HuH-7 (cell line): ENCODE measurements around the gene FPR2.
"Not testable (repeated sequence)": the region's sequence is repeated elsewhere in the genome, so short reads cannot be mapped to it uniquely, and the experiment has no call there.

ENCODE experiments used
- DNase-seq: peaks from one replicate; pipeline ENCODE4 v3.0.0; 2011; ENCODE audit warnings: low spot score

Gene FPR2

DNA sequence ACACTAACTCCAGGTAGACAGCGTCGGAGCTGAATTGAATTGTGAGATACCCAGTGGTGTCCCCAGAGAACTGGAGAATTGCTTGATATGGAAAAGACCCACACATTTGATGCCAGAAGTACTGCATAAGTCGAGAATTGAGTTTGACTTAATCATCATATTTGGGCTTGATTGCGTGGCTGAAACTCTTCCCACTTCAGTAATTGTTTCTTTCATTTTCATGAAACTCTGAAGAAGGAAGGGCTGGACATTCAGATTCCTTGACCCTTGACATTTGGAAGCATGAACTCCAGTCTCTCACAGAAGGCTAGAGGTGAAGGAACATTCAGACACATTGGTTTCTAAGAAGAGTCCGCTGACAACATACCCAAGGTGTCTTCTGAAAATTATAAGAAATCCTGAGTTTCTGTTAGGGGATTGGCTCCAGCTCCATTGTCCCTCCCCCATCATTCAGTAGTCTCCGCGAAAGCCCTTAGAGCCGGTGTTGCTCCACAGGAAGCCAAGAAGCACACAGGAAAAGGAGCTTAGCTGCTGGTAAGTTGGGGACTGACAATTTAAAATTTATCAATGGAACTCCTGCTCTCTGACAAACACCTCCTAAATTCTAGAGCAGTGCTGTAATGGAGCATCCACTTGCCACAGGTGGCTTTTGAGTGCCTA, at the start of gene FPR2:
Gene FPR2, plus strand, starts transcription at position 484 of the 660 bp plus-strand sequence. CDS start 7,479 bp downstream, outside the sequence.
- no peak for DNase-seq

DNA sequence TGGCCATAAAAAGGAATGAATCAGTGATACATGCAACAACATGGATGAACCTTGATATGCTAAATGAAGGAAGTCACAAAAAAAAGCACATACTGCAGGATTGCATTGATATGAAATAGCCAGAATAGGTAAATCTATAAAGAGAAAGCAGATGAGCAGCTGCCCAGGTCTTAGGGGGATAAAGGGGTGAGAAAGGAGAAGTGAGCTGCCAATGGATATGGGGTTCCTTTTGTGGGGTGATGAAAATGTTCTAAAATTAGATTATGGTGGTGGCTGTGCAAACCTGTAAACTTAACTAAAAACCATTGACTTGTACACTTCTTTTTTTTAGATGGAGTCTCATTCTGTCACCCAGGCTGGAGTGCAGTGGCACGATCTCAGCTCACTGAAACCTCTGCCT, 49.3 kb upstream of the FPR2 start:
- DNase-seq = no peak

DNA sequence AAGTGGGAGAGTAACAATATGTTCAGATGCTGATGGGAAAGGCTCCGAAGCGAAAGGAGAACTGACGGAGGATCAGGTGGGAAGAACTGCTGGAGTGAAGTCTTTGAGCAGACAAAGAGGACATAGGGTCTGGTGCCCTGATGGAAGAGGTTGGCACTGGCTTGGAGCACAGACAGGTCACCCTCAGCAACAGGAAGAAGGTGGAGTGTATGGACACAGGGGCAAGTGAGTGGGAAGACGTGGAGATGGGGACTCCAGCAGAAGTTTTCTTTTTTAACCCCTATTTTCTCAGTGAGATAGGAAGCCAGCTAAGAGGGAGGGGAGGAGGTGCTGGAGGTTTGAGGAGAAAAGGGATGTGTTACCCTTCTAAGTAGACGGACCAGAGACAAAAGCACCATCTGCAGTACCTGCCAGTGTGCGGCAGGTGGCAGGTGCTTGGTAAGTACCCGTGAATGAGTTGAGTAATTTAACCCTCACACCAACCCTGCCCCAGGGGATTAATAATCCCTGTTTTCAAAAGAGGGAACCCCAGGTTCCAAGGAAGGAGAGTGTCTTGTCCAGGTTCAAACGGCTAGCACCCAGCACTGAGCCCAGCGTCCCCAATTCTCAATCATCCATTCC, 48.4 kb upstream of the FPR2 start:
- DNase-seq = peak; percentile 59

DNA sequence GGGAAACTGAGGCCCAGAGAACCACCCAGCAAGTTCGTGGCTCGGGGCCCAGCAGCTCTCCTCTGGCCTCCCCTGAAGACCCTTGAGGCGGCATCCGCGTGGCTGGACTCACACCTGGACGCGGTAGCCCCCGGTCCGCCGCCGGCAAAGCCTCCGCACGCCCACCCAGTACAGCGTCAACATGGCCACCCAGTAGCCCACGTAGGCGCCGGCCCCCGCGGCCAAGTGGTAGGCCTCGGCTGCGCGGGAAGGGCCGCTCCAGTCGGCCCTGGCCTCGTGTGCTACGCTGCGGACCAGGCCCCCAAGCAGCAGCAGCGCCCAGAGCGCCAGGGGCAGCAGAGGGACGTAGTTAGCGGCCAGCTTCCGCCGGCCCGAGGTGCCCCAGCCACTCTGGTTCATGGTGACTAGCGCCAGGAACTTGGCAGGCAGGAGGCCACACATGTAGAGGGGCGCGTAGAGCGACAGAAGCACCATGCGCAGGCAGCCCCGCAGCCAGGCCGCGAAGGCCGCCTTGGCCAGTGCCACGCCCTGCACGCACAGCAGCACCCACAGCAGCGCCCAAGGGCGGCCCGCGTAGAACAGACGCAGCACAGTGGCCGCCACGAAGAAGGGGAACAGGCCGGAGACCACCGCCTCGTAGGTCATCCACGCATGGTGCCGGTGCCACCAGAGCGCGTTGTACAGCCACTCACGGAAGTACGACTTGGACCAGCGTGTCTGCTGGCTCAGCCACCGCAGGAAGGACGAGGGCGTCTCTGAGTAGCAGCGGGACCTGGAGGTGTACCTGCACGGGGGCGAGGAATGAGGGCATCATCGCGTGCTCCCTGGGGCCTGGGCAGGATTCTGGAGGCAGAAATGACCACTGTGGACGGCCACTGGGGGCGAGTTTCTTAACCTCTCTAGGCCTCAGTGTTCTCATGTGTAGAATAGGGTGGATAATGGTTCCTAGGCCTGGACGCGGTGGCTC, 47.4 kb upstream of the FPR2 start:
- DNase-seq = no peak

- no peak for DNase-seq
Observed at GRCh38 chr19:51714848-51715247, 46.1 kb upstream of the FPR2 start.

DNA sequence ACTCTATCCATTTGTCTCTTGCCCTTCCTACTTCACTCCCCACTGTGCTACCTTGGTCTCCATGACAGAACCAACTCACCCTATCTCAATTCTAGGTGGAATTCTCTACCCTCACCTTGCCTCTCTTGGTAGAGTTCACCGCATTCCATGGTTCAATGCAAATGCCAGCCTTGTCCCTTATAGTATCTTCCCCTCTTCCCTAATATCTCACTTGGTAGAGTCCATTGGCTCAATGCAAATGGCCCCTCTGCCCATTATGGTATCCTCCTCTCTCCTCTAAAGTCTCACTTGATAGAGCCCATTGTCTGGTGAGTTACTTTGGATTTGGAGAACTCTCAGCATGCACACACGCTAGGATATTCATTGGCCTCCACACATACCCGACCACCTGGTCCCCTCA, 45.1 kb upstream of the FPR2 start:
- no peak for DNase-seq

DNA sequence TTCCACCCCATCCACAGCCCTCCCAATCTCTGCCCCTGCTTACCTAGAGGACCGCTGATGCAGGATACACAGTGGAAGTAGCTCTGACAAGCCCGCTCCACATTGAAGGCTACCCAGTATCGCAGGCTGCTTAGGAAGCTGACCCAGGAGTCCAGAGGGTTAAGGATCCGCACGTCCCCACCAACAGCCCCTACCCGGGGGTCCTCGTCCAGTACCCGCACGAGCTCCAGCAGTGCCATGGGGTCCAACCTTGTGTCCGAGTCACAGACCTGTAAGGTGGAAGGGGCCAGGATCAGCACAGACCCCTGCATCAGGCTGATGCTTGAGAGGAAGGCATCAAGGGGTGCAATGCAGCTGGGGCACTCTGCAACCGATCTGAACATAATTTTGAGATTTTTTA, 44.1 kb upstream of the FPR2 start:
- no peak for DNase-seq

DNA sequence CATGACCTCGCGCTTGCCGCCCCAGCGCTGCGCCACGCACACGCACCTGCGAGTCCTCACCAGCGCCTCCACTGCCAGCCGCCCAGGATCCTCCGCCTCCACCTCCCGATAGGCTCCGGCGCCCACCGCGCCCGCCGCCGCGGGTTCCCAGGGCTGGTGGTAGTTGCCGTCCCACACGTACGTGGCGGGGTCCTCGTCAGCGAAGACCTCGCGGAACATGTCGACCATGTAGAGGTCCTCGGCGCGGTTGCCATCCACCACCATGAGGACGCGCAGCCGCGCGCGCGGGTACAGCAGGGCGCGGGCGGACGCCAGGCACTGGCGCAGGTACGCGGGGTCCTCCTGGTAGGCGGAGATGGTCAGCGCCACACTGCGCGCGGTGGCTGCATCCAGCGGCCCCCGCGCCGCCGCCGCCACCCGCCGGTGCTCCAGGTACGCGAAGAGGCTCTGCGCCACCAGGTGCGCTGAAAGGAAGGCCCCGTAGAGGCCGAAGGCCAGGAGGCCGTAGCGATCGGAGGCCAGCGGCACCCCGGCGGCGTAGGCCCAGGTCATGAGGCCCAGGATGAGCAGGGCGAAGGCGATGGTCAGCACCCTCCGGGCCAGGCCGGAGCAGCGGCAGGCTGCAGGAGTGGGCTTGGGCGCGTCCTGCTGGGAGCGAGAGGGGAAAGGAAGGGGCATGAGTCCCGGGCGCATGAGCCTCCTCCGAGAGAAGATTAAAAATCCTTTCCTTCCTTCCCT, 41.6 kb upstream of the FPR2 start:
- DNase-seq = no peak

- DNase-seq = no peak
Observed at GRCh38 chr19:51721905-51722304, 39.1 kb upstream of the FPR2 start.

DNA sequence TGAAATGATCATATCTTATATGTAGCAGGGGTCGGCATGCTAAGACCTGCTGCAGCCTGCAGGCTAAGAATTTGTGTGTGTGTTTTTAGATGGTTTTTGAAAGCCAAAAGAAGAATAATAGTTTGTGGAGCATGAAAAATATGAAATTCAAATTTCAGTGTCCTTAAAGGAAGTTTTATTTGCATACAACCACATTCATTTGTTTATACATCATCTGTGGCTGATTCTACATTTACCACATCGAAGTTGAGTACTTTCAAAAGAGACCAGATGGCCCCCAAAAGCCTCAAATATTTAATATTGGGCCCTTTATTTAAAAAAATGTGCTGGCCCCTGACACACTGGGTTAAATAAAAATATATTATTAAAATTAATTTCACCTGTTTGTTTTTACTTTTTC, 38.5 kb upstream of the FPR2 start:
- DNase-seq = no peak

DNA sequence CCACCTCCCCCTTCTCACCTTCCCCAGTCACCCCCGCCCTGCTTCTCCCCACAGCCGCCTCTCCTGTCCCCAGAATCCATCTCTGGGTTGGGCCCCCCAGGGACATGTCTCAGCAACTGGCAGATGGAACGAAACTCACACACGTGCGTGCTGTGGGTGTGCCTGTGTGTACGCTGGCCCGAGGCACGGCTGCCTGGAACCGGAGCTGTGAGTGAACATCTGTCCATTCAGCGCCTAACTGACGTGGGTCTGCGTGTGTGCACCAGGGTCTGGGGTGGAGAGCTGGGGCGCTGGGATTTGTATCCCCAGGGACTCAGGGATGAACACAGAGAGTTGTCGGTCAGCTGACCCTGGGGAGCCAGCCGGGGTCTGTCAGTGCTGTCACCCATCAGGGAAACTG, 36.4 kb upstream of the FPR2 start:
- no peak for DNase-seq

DNA sequence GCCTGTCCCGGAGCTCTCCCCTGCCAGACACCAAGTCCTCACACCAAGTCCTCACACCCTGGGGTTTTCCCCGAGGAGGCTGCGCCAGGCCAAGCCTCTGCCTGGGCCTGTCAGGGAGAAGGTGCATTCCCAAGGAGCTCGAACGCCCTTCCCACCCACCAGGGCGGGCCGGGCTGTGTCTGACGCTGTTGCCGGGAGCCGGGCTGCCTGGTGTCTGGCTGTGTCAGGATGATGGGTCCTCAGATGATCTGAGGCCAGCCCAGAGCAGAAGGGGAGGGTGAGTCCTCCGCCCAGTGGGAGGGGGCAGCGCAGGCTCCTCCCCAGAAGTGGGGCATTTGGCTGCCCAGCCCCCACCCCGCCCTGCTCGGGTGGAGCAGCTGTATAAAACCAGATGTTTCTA, 34.9 kb upstream of the FPR2 start:
- DNase-seq = no peak

DNA sequence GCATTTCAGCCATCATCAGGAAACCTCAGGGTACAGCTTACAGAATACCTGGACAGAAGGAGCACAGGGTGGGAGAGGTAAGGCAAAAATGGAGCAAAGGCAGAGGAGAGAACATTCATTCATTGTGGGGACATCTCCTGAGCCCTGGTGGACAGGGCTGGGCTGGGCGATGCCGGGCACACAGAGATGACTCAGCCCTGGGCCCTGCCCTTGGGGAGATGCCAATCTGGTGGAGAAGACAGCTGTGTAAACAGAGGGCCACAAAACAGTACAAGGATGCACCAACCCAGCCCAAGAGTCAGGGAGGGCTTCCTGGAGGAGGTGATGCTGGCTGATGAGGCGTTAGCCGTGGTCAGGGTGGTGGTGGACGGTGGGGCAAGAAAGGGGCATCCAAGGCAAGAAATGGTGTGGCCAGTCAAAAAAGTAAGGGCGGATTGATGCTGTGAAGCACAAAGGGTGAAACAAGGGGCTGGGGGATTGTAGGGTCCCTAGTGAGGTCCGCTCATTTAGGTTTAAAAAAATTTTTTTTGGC, 33.6 kb upstream of the FPR2 start:
- no peak for DNase-seq

DNA sequence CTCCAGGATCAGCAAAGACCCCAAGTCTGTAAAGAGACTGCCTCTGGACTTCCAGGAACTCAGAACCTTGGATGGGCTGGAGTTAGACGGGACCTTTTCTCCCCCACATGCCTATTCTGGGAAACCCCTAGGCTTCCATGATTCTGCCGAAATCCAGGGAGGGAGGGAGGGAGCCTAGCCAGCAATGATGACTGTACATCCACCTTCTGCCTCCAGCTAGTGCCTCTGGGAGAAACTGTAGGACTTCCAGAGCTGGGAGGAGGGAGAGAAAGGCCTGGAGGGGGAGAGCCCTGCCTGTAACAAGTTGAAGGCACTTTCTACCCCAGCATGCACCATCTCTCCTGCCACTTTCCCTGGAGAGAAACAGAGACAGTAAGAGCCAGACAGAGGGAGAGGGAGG, 31.2 kb upstream of the FPR2 start:
- DNase-seq = no peak

- no peak for DNase-seq
Observed at GRCh38 chr19:51733742-51734522, 27.0 kb upstream of the FPR2 start.

GRCh38 chr19:51735759-51736449, 25.1 kb upstream of the FPR2 start:
- DNase-seq = no peak

DNA sequence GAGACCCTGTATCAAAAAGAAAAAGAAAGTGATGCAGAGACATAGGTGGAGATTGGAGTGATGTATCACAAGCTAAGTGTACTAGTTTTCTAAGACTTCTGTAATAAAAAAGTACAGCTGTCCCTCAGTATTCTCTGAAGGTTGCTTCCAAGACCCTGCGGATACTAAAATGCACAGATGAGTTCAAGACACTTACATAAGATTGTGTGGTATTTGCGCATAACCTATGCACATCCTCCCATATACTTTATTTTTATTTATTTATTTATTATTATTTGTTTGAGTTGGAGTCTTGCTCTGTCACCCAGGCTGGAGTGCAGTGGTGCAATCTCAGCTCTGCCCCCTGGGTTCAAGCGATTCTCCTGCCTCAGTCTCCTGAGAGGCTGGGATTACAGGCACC, 23.6 kb upstream of the FPR2 start:
- DNase-seq = no peak

GRCh38 chr19:51737924-51738323, 23.1 kb upstream of the FPR2 start:
- no peak for DNase-seq

DNA sequence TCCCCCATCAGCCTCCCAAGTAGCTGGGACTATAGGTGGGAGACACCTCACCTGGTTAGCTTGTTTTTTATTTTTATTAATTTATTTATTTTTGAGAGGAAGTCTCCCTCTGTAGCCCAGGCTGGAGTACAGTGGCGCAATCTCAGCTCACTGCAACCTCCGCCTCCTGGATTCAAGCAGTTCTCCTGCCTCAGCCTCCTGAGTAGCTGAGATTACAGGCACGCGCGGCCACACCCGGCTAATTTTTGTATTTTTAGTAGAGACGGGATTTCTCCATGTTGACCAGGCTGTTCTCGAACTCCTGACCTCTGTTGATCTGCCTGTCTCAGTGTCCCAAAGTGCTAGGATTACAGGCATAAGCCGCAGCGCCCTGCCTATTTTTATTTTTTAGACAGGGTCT, 22.5 kb upstream of the FPR2 start:
- not testable (repeated sequence) for DNase-seq

GRCh38 chr19:51739466-51740213, 21.3 kb upstream of the FPR2 start:
- DNase-seq = no peak
